H9 (cell line): ENCODE results near the gene CDKAL1. TPM values are rescaled to one million over a fixed set of nuclear protein-coding genes. Genes with fewer than 3 reads are reported as not detected.

ENCODE experiments used
- DNase-seq: peaks from one replicate; pipeline ENCODE4 v3.0.0-alpha.2; 2017
- H2AFZ ChIP-seq: one replicate; pipeline ENCODE4 v1.6.1; 2013; ENCODE audit warnings: mild to moderate bottlenecking, low read length, control low read depth, moderate library complexity
- H2AK5ac ChIP-seq: 2 replicates; pipeline ENCODE4 v1.6.1; 2013; ENCODE audit warnings: low read length, control low read depth, mixed read lengths; ENCODE audit not compliant: insufficient read length
- H2BK120ac ChIP-seq: one replicate; pipeline ENCODE4 v1.6.1; 2013; ENCODE audit warnings: low read depth, mild to moderate bottlenecking, low read length, control low read depth, inconsistent platforms; ENCODE audit not compliant: poor library complexity, severe bottlenecking
- H2BK12ac ChIP-seq: 2 replicates; pipeline ENCODE4 v1.6.1; 2013; ENCODE audit warnings: low read length, control low read depth, mixed read lengths, low read depth; ENCODE audit not compliant: insufficient read length
- H2BK15ac ChIP-seq: 2 replicates; pipeline ENCODE4 v1.6.1; 2013; ENCODE audit warnings: low read depth, low read length, control low read depth
- H2BK20ac ChIP-seq: one replicate; pipeline ENCODE4 v1.6.1; 2013; ENCODE audit warnings: low read depth, mild to moderate bottlenecking, low read length, control low read depth, inconsistent platforms; ENCODE audit not compliant: poor library complexity, severe bottlenecking
- H2BK5ac ChIP-seq: 2 replicates; pipeline ENCODE4 v1.6.1; 2013; ENCODE audit warnings: low read length, control low read depth, mixed read lengths; ENCODE audit not compliant: insufficient read length
- H3K14ac ChIP-seq: 2 replicates; pipeline ENCODE4 v1.6.1; 2013; ENCODE audit warnings: low read length, control low read depth; ENCODE audit not compliant: insufficient read depth
- H3K18ac ChIP-seq: 2 replicates; pipeline ENCODE4 v1.6.1; 2013; ENCODE audit warnings: low read depth, mild to moderate bottlenecking, mixed read lengths, low read length, control low read depth; ENCODE audit not compliant: insufficient read length
- H3K23ac ChIP-seq: 2 replicates; pipeline ENCODE4 v1.6.1; 2013; ENCODE audit warnings: low read length, control low read depth, mixed read lengths, low read depth; ENCODE audit not compliant: insufficient read length
- H3K23me2 ChIP-seq: 2 replicates; pipeline ENCODE4 v1.6.1; 2013; ENCODE audit warnings: low read depth, mild to moderate bottlenecking, mixed read lengths, low read length, control low read depth; ENCODE audit not compliant: insufficient read length, poor library complexity, severe bottlenecking
- H3K27ac ChIP-seq: 2 replicates; pipeline ENCODE4 v1.5.1; 2013; ENCODE audit warnings: low read length, control low read depth, mixed read lengths, low read depth; ENCODE audit not compliant: insufficient read length
- H3K27me3 ChIP-seq: 2 replicates; pipeline ENCODE4 v1.6.1; 2013; ENCODE audit warnings: low read length, control low read depth, inconsistent platforms; ENCODE audit not compliant: insufficient read depth
- H3K4ac ChIP-seq: 2 replicates; pipeline ENCODE4 v1.6.1; 2013; ENCODE audit warnings: low read depth, mild to moderate bottlenecking, control low read depth, inconsistent platforms, low read length, moderate library complexity
- H3K4me1 ChIP-seq: 2 replicates; pipeline ENCODE4 v1.6.1; 2013; ENCODE audit warnings: low read length, control low read depth, inconsistent platforms; ENCODE audit not compliant: insufficient read depth
- H3K4me2 ChIP-seq: 2 replicates; pipeline ENCODE4 v1.6.1; 2013; ENCODE audit warnings: low read length, control low read depth, mixed read lengths; ENCODE audit not compliant: insufficient read length, insufficient read depth
- H3K56ac ChIP-seq: 2 replicates; pipeline ENCODE4 v1.6.1; 2013; ENCODE audit warnings: low read depth, mild to moderate bottlenecking, mixed read lengths, low read length, control low read depth; ENCODE audit not compliant: insufficient read length
- H3K79me1 ChIP-seq: 2 replicates; pipeline ENCODE4 v1.6.1; 2013; ENCODE audit warnings: low read depth, mild to moderate bottlenecking, moderate library complexity, low read length, control low read depth, inconsistent platforms; ENCODE audit not compliant: insufficient read depth, poor library complexity, severe bottlenecking
- H3K79me2 ChIP-seq: 2 replicates; pipeline ENCODE4 v1.6.1; 2013; ENCODE audit warnings: low read length, control low read depth, inconsistent platforms; ENCODE audit not compliant: insufficient read depth
- H3K9ac ChIP-seq: 2 replicates; pipeline ENCODE4 v1.6.1; 2013; ENCODE audit warnings: low read length, control low read depth, mixed read lengths; ENCODE audit not compliant: insufficient read length; ENCODE audit errors: extremely low read depth
- H3K9me3 ChIP-seq: one replicate; pipeline ENCODE4 v1.6.1; 2013; ENCODE audit warnings: low read depth, low read length, inconsistent platforms; ENCODE audit not compliant: control insufficient read depth
- H3T11ph ChIP-seq: one replicate; pipeline ENCODE4 v1.6.1; 2013; ENCODE audit warnings: mild to moderate bottlenecking, low read length, control low read depth, inconsistent platforms
- H4K20me1 ChIP-seq: one replicate; pipeline ENCODE4 v1.6.1; 2013; ENCODE audit not compliant: control insufficient read depth, insufficient read length, insufficient read depth
- H4K5ac ChIP-seq: 2 replicates; pipeline ENCODE4 v1.6.1; 2013; ENCODE audit warnings: low read depth, mild to moderate bottlenecking, mixed read lengths, low read length, control low read depth; ENCODE audit not compliant: insufficient read length
- H4K8ac ChIP-seq: replicated peaks from 2 replicates; pipeline ENCODE4 v1.6.1; 2013; ENCODE audit warnings: low read length, control low read depth, mixed read lengths, low read depth; ENCODE audit not compliant: insufficient read length
- H4K91ac ChIP-seq: 2 replicates; pipeline ENCODE4 v1.6.1; 2013; ENCODE audit warnings: low read depth, mild to moderate bottlenecking, moderate library complexity, mixed read lengths, low read length, control low read depth; ENCODE audit not compliant: insufficient read length
- H3K27ac Mint-ChIP-seq, 3 experiments: 2 replicates in 2 of 3; 3 replicates in 1 of 3; pipeline ENCODE4 v1.8.0; 2020 to 2021; ENCODE audit warnings: mixed read lengths in 3 of 3, mild to moderate bottlenecking in 1 of 3, moderate library complexity in 1 of 3
- H3K27me3 Mint-ChIP-seq: 2 replicates; pipeline ENCODE4 v1.8.0; 2021; ENCODE audit warnings: low read depth, mild to moderate bottlenecking, moderate library complexity, mixed read lengths
- H3K36me3 Mint-ChIP-seq, 3 experiments: 2 replicates in 2 of 3; 3 replicates in 1 of 3; pipeline ENCODE4 v1.8.0; 2020 to 2021; ENCODE audit warnings: low read depth in 3 of 3, mixed read lengths in 3 of 3; ENCODE audit not compliant: insufficient read depth in 1 of 3
- H3K4me1 Mint-ChIP-seq, 2 experiments: 2 replicates each; pipeline ENCODE4 v1.8.0; 2020; ENCODE audit warnings: mixed read lengths in 2 of 2
- H3K4me3 Mint-ChIP-seq, 2 experiments: 2 replicates in 1 of 2; 3 replicates in 1 of 2; pipeline ENCODE4 v1.8.0; 2020 to 2021; ENCODE audit warnings: mild to moderate bottlenecking in 2 of 2, mixed read lengths in 2 of 2, moderate library complexity in 1 of 2
- H3K9me3 Mint-ChIP-seq, 2 experiments: 2 replicates in 1 of 2; 3 replicates in 1 of 2; pipeline ENCODE4 v1.8.0; 2020; ENCODE audit warnings: mild to moderate bottlenecking in 2 of 2, mixed read lengths in 2 of 2, moderate library complexity in 1 of 2
- CTCF ChIP-seq: fragments of 200-600 bp; sonication (generic); conservative IDR thresholded peaks from 3 replicates; pipeline ENCODE4 v1.8.0; 2021; ENCODE audit warnings: antibody characterized with exemption, mild to moderate bottlenecking
- WGBS: extraction: QIAGEN DNeasy Blood & Tissue Kit; methylation state at CpG from one replicate; pipeline ENCODE4 v1.1.7; 2013; ENCODE audit warnings: missing lambda C conversion rate, low lambda C conversion rate, mixed read lengths; ENCODE audit not compliant: insufficient read length; ENCODE audit errors: extremely low coverage; 5-methylcytosine and 5-hydroxymethylcytosine counted together
- total RNA-seq: library from RNA; stranded (reverse); gene quantifications from 2 replicates; pipeline ENCODE4 v1.2.1, GENCODE V29; 2021

Gene CDKAL1
- total RNA-seq, 1 experiment from 2014 or later, result 23.0 TPM

- no peaks in the 10 kb centered on the region; a peak in 1 of 7 replicates for H3K36me3 Mint-ChIP-seq
Observed at GRCh38 chr6:20931093-20931492, 396.8 kb downstream of the CDKAL1 start.

More at GRCh38 chr6:20931093-20931492, 396.8 kb downstream of the CDKAL1 start:
- no peak overlapping the region for H3K18ac ChIP-seq
- WGBS, result no CpG with 5 or more reads among the region's 3 CpGs
- no peak overlapping the region for H2BK12ac ChIP-seq
- Mint-ChIP-seq H3K4me3 (no peak overlapping the region), H3K27me3 (no peaks in the 10 kb centered on the region), H3K9me3 (no peaks in the 10 kb centered on the region), H3K27ac (no peak overlapping the region), H3K4me1 (peaks cover 14 to 19% of the 10 kb centered on the region in 2 experiments)
- H3K27ac ChIP-seq, result no peak overlapping the region
- H3K27me3 ChIP-seq, result no peaks in the 10 kb centered on the region
- no peak overlapping the region for H3T11ph ChIP-seq
- no peaks in the 10 kb centered on the region for H3K23me2 ChIP-seq
- H2BK5ac ChIP-seq, result no peak overlapping the region
- no peak for TF ChIP-seq CTCF
- H2BK120ac ChIP-seq, result no peak overlapping the region
- no peak overlapping the region for H2BK15ac ChIP-seq
- no peak overlapping the region for H3K4ac ChIP-seq
- no peaks in the 10 kb centered on the region for H3K79me1 ChIP-seq
- DNase-seq, result no peak
- no peaks in the 10 kb centered on the region for H3K79me2 ChIP-seq
- no peak overlapping the region for H4K91ac ChIP-seq
- no peak overlapping the region for H4K8ac ChIP-seq
- H4K20me1 ChIP-seq, result no peaks in the 10 kb centered on the region
- no peaks in the 10 kb centered on the region for H3K4me1 ChIP-seq
- H3K9me3 ChIP-seq, result no peaks in the 10 kb centered on the region
- no peak overlapping the region for H2BK20ac ChIP-seq
- H3K14ac ChIP-seq, result no peak overlapping the region
- no peak overlapping the region for H4K5ac ChIP-seq
- H3K9ac ChIP-seq, result no peak overlapping the region
- no peak overlapping the region for H3K4me2 ChIP-seq
- H3K23ac ChIP-seq, result no peak overlapping the region
- H3K56ac ChIP-seq, result no peak overlapping the region
- H2AFZ ChIP-seq, result no peak overlapping the region
- no peak overlapping the region for H2AK5ac ChIP-seq
